Cardiac muscle cell (in vitro differentiated cells and primary cell): ENCODE measurements around the gene MTG1. TPM values are rescaled to one million over a fixed set of nuclear protein-coding genes. Genes with fewer than 3 reads are reported as not detected.

Source experiments
- DNase-seq, 2 donors: peaks; one replicate each; pipeline versions ENCODE4 v3.0.0 to v3.0.0-alpha.2; 2010 to 2017; ENCODE audit warnings: low read depth in 1 of 2, low spot score in 1 of 2
- H3K27ac ChIP-seq: fragments of 200-600 bp; sonication (generic); 2 replicates; pipeline ENCODE4 v1.5.1; 2016
- H3K27me3 ChIP-seq: fragments of 200-600 bp; sonication (generic); 2 replicates; pipeline ENCODE4 v1.6.0; 2016; ENCODE audit warnings: control low read depth
- H3K36me3 ChIP-seq: fragments of 200-600 bp; sonication (generic); 2 replicates; pipeline ENCODE4 v1.5.1; 2016; ENCODE audit warnings: control low read depth
- H3K4me1 ChIP-seq: fragments of 200-600 bp; sonication (generic); 2 replicates; pipeline ENCODE4 v1.8.1; 2017; ENCODE audit warnings: low read depth, mild to moderate bottlenecking, mixed run types
- H3K4me3 ChIP-seq: fragments of 200-600 bp; sonication (generic); 2 replicates; pipeline ENCODE4 v1.5.1; 2016; ENCODE audit warnings: mild to moderate bottlenecking
- H3K9me3 ChIP-seq: fragments of 200-600 bp; sonication (generic); 2 replicates; pipeline ENCODE4 v1.5.1; 2017; ENCODE audit warnings: low read depth, mild to moderate bottlenecking, control low read depth
- polyA plus RNA-seq: library from polyadenylated mRNA; unstranded; fragments of >200 nt; fragmentation: Nextera tagmentation; extraction: Ambion mirVana; gene quantifications from 2 replicates; pipeline ENCODE4 v1.2.1, GENCODE V29; 2016
- total RNA-seq: library from RNA; depleted of rRNA; stranded (reverse); fragments of >200 nt; gene quantifications from 2 replicates; pipeline ENCODE4 v1.2.3, GENCODE V29; 2016
- TF ChIP-seq, protein P1 (sequence below): IDR thresholded peaks from 2 replicates; pipeline ENCODE4 v1.5.1; 2012; ENCODE audit warnings: low read depth, mild to moderate bottlenecking, low read length

MTG1 gene, protein sequence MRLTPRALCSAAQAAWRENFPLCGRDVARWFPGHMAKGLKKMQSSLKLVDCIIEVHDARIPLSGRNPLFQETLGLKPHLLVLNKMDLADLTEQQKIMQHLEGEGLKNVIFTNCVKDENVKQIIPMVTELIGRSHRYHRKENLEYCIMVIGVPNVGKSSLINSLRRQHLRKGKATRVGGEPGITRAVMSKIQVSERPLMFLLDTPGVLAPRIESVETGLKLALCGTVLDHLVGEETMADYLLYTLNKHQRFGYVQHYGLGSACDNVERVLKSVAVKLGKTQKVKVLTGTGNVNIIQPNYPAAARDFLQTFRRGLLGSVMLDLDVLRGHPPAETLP
- 35.3 and 65.1 TPM in 2 replicates for total RNA-seq
- polyA plus RNA-seq, result 83.1 and 123 TPM in 2 replicates

DNA sequence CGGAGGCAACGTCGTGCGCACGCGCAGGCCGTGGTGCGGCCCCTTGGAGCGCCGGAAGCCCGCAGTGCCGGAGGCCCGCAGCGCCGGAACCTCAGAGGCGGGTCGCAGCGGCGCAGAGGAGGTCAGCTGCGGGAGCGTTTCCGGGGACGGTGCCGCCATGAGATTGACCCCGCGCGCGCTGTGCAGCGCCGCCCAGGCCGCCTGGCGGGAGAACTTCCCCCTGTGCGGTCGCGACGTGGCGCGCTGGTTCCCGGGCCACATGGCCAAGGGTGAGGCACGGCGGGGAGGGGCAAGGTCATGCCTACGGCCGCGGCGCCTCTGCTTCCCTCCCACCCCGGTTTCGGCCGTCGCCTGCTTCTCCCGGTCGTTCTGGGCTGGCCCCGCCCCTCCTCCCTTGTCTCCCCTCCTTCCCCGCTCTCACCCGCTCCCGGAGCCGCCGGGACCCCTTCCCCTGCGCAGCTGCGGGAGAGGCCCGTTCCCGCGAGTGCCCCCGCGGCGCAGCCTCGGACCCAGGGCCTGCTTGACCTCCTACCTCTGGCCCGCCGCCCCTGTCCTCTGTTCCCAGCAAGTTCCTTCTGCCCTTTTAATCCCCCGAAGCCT is at the start of gene MTG1:
TSS of gene MTG1 (plus strand) at position 94 of the 600 bp plus-strand sequence. CDS start at position 158, 64 bp downstream.
- H3K36me3 ChIP-seq, result peaks cover 18% of the 10 kb centered on the region
- no peaks in the 10 kb centered on the region for H3K9me3 ChIP-seq
- H3K27ac ChIP-seq, result peak within 1 kb of the TSS; percentile 92
- H3K4me3 ChIP-seq, result peak within 1 kb of the TSS; percentile 91
- DNase-seq, result peak; percentile 95 to 98
- TF ChIP-seq, protein P1, sequence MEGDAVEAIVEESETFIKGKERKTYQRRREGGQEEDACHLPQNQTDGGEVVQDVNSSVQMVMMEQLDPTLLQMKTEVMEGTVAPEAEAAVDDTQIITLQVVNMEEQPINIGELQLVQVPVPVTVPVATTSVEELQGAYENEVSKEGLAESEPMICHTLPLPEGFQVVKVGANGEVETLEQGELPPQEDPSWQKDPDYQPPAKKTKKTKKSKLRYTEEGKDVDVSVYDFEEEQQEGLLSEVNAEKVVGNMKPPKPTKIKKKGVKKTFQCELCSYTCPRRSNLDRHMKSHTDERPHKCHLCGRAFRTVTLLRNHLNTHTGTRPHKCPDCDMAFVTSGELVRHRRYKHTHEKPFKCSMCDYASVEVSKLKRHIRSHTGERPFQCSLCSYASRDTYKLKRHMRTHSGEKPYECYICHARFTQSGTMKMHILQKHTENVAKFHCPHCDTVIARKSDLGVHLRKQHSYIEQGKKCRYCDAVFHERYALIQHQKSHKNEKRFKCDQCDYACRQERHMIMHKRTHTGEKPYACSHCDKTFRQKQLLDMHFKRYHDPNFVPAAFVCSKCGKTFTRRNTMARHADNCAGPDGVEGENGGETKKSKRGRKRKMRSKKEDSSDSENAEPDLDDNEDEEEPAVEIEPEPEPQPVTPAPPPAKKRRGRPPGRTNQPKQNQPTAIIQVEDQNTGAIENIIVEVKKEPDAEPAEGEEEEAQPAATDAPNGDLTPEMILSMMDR, result peak; percentile 6
- H3K4me1 ChIP-seq, result peaks cover 8% of the 10 kb centered on the region
- H3K27me3 ChIP-seq, result no peaks in the 10 kb centered on the region

GRCh38 chr10:133344236-133344635 is 49.7 kb upstream of the MTG1 start:
- no peaks in the 10 kb centered on the region for H3K4me1 ChIP-seq
- no peak overlapping the region for H3K27ac ChIP-seq
- TF ChIP-seq, protein P1, result no peak
- no peaks in the 10 kb centered on the region for H3K9me3 ChIP-seq
- no peak for DNase-seq
- H3K27me3 ChIP-seq, result no peaks in the 10 kb centered on the region
- no peaks in the 10 kb centered on the region for H3K36me3 ChIP-seq
- H3K4me3 ChIP-seq, result no peak overlapping the region

DNA sequence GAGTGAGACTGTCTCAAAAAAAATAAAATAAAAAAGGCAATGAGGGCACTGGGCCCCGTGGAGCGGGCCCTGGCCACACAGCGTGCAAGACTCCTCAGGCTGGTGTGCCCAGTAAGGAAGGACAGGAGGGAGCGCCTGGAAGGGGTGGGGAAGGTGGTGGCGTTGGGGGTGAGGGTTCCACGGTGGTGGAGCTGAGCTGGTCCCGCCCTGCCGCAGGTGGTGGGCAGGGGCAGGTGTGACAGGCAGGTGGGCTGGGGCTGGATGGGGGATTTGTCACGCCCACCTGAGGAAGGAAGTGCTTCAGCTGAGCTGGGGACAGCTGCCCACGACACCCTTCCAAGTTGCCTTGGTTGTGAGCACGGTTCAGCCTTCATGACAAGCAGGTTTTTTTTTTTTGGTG is 47.5 kb upstream of the MTG1 start:
- DNase-seq, result no peak
- H3K27me3 ChIP-seq, result no peaks in the 10 kb centered on the region
- TF ChIP-seq, protein P1, result no peak
- H3K9me3 ChIP-seq, result no peaks in the 10 kb centered on the region
- H3K4me3 ChIP-seq, result no peak overlapping the region
- no peaks in the 10 kb centered on the region for H3K4me1 ChIP-seq
- no peaks in the 10 kb centered on the region for H3K36me3 ChIP-seq
- no peak overlapping the region for H3K27ac ChIP-seq

DNA sequence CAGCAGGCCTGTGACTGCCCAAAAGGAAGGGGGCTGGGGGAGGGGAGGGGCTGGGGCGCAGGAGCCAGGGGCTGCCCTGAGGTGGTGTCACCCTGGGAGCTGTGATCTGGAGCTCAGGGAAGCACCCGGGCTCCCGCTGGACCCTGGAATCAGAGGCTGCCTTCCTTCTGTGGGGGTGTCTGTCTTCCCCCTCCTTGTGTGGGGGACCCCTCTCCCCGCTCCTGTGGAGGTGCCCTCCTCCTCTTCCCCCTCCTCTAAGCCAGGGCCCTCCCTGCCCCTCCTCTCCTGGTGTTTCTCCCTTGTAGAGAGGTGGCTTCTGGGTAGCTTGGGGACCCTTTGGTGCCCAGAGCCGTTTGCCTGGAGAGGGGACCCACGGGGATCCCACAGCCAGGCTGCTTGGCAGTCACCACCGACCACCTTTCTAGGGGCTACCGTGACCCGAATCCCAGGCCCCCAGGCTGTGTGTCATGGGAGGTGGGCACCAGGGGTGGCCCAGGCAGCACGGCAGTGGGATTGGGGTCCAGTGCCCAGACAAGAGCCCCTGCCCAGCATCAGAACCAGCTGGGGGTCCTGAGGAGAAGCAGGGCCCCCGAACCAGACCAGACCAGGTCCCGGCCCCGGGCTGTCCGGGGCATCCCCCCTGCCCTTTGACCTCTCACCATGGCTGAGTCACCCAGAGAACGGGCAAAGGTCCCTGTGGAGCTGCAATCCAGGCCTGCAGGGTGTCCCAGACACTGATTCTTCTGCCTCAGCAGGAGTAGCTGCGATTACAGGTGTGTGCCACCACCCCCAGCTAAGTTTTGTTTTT is 46.0 kb upstream of the MTG1 start:
- Histone ChIP-seq H3K27me3 (no peaks in the 10 kb centered on the region), H3K27ac (no peak overlapping the region)
- no peak for DNase-seq

DNA sequence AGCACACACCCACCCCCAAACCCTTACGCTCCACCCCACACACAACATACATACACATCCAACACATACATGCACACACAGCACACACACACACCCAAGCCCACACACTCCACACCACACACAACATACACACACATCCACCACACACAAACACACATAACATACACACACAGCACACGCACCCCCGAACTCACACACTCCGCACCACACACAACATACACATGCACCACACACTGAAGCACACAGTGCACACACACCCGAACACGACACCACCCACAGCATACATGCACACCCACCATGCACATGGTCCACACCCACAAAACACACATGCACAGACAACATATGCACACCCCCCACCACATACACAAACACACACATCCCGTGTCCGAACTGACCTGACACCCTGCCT is 44.8 kb upstream of the MTG1 start:
- no peaks in the 10 kb centered on the region for H3K36me3 ChIP-seq
- TF ChIP-seq, protein P1, result no peak

More for the DNA sequence above, 46.0 kb upstream of the MTG1 start:
- no peaks in the 10 kb centered on the region for H3K9me3 ChIP-seq
- no peaks in the 10 kb centered on the region for H3K36me3 ChIP-seq
- no peak overlapping the region for H3K4me3 ChIP-seq
- TF ChIP-seq, protein P1, result no peak
- no peaks in the 10 kb centered on the region for H3K4me1 ChIP-seq

More for the DNA sequence above, 44.8 kb upstream of the MTG1 start:
- H3K27me3 ChIP-seq, result no peaks in the 10 kb centered on the region
- no peak overlapping the region for H3K4me3 ChIP-seq
- DNase-seq, result no peak
- H3K27ac ChIP-seq, result no peak overlapping the region
- H3K4me1 ChIP-seq, result no peaks in the 10 kb centered on the region
- H3K9me3 ChIP-seq, result no peaks in the 10 kb centered on the region
